H9 (cell line): ENCODE results near the gene DENND4B. TPM values are rescaled to one million over a fixed set of nuclear protein-coding genes. Genes with fewer than 3 reads are reported as not detected.

Experiments
- DNase-seq: peaks from one replicate; pipeline ENCODE4 v3.0.0-alpha.2; 2017
- H2AFZ ChIP-seq: one replicate; pipeline ENCODE4 v1.6.1; 2013; ENCODE audit warnings: mild to moderate bottlenecking, low read length, control low read depth, moderate library complexity
- H2AK5ac ChIP-seq: 2 replicates; pipeline ENCODE4 v1.6.1; 2013; ENCODE audit warnings: low read length, control low read depth, mixed read lengths; ENCODE audit not compliant: insufficient read length
- H2BK120ac ChIP-seq: one replicate; pipeline ENCODE4 v1.6.1; 2013; ENCODE audit warnings: low read depth, mild to moderate bottlenecking, low read length, control low read depth, inconsistent platforms; ENCODE audit not compliant: poor library complexity, severe bottlenecking
- H2BK12ac ChIP-seq: 2 replicates; pipeline ENCODE4 v1.6.1; 2013; ENCODE audit warnings: low read length, control low read depth, mixed read lengths, low read depth; ENCODE audit not compliant: insufficient read length
- H2BK15ac ChIP-seq: 2 replicates; pipeline ENCODE4 v1.6.1; 2013; ENCODE audit warnings: low read depth, low read length, control low read depth
- H2BK20ac ChIP-seq: one replicate; pipeline ENCODE4 v1.6.1; 2013; ENCODE audit warnings: low read depth, mild to moderate bottlenecking, low read length, control low read depth, inconsistent platforms; ENCODE audit not compliant: poor library complexity, severe bottlenecking
- H2BK5ac ChIP-seq: 2 replicates; pipeline ENCODE4 v1.6.1; 2013; ENCODE audit warnings: low read length, control low read depth, mixed read lengths; ENCODE audit not compliant: insufficient read length
- H3K14ac ChIP-seq: 2 replicates; pipeline ENCODE4 v1.6.1; 2013; ENCODE audit warnings: low read length, control low read depth; ENCODE audit not compliant: insufficient read depth
- H3K18ac ChIP-seq: 2 replicates; pipeline ENCODE4 v1.6.1; 2013; ENCODE audit warnings: low read depth, mild to moderate bottlenecking, mixed read lengths, low read length, control low read depth; ENCODE audit not compliant: insufficient read length
- H3K23ac ChIP-seq: 2 replicates; pipeline ENCODE4 v1.6.1; 2013; ENCODE audit warnings: low read length, control low read depth, mixed read lengths, low read depth; ENCODE audit not compliant: insufficient read length
- H3K23me2 ChIP-seq: 2 replicates; pipeline ENCODE4 v1.6.1; 2013; ENCODE audit warnings: low read depth, mild to moderate bottlenecking, mixed read lengths, low read length, control low read depth; ENCODE audit not compliant: insufficient read length, poor library complexity, severe bottlenecking
- H3K27ac ChIP-seq: 2 replicates; pipeline ENCODE4 v1.5.1; 2013; ENCODE audit warnings: low read length, control low read depth, mixed read lengths, low read depth; ENCODE audit not compliant: insufficient read length
- H3K27me3 ChIP-seq: 2 replicates; pipeline ENCODE4 v1.6.1; 2013; ENCODE audit warnings: low read length, control low read depth, inconsistent platforms; ENCODE audit not compliant: insufficient read depth
- H3K4ac ChIP-seq: 2 replicates; pipeline ENCODE4 v1.6.1; 2013; ENCODE audit warnings: low read depth, mild to moderate bottlenecking, control low read depth, inconsistent platforms, low read length, moderate library complexity
- H3K4me1 ChIP-seq: 2 replicates; pipeline ENCODE4 v1.6.1; 2013; ENCODE audit warnings: low read length, control low read depth, inconsistent platforms; ENCODE audit not compliant: insufficient read depth
- H3K4me2 ChIP-seq: 2 replicates; pipeline ENCODE4 v1.6.1; 2013; ENCODE audit warnings: low read length, control low read depth, mixed read lengths; ENCODE audit not compliant: insufficient read length, insufficient read depth
- H3K56ac ChIP-seq: 2 replicates; pipeline ENCODE4 v1.6.1; 2013; ENCODE audit warnings: low read depth, mild to moderate bottlenecking, mixed read lengths, low read length, control low read depth; ENCODE audit not compliant: insufficient read length
- H3K79me1 ChIP-seq: 2 replicates; pipeline ENCODE4 v1.6.1; 2013; ENCODE audit warnings: low read depth, mild to moderate bottlenecking, moderate library complexity, low read length, control low read depth, inconsistent platforms; ENCODE audit not compliant: insufficient read depth, poor library complexity, severe bottlenecking
- H3K79me2 ChIP-seq: 2 replicates; pipeline ENCODE4 v1.6.1; 2013; ENCODE audit warnings: low read length, control low read depth, inconsistent platforms; ENCODE audit not compliant: insufficient read depth
- H3K9ac ChIP-seq: 2 replicates; pipeline ENCODE4 v1.6.1; 2013; ENCODE audit warnings: low read length, control low read depth, mixed read lengths; ENCODE audit not compliant: insufficient read length; ENCODE audit errors: extremely low read depth
- H3K9me3 ChIP-seq: one replicate; pipeline ENCODE4 v1.6.1; 2013; ENCODE audit warnings: low read depth, low read length, inconsistent platforms; ENCODE audit not compliant: control insufficient read depth
- H3T11ph ChIP-seq: one replicate; pipeline ENCODE4 v1.6.1; 2013; ENCODE audit warnings: mild to moderate bottlenecking, low read length, control low read depth, inconsistent platforms
- H4K20me1 ChIP-seq: one replicate; pipeline ENCODE4 v1.6.1; 2013; ENCODE audit not compliant: control insufficient read depth, insufficient read length, insufficient read depth
- H4K5ac ChIP-seq: 2 replicates; pipeline ENCODE4 v1.6.1; 2013; ENCODE audit warnings: low read depth, mild to moderate bottlenecking, mixed read lengths, low read length, control low read depth; ENCODE audit not compliant: insufficient read length
- H4K8ac ChIP-seq: replicated peaks from 2 replicates; pipeline ENCODE4 v1.6.1; 2013; ENCODE audit warnings: low read length, control low read depth, mixed read lengths, low read depth; ENCODE audit not compliant: insufficient read length
- H4K91ac ChIP-seq: 2 replicates; pipeline ENCODE4 v1.6.1; 2013; ENCODE audit warnings: low read depth, mild to moderate bottlenecking, moderate library complexity, mixed read lengths, low read length, control low read depth; ENCODE audit not compliant: insufficient read length
- H3K27ac Mint-ChIP-seq, 3 experiments: 2 replicates in 2 of 3; 3 replicates in 1 of 3; pipeline ENCODE4 v1.8.0; 2020 to 2021; ENCODE audit warnings: mixed read lengths in 3 of 3, mild to moderate bottlenecking in 1 of 3, moderate library complexity in 1 of 3
- H3K27me3 Mint-ChIP-seq: 2 replicates; pipeline ENCODE4 v1.8.0; 2021; ENCODE audit warnings: low read depth, mild to moderate bottlenecking, moderate library complexity, mixed read lengths
- H3K36me3 Mint-ChIP-seq, 3 experiments: 2 replicates in 2 of 3; 3 replicates in 1 of 3; pipeline ENCODE4 v1.8.0; 2020 to 2021; ENCODE audit warnings: low read depth in 3 of 3, mixed read lengths in 3 of 3; ENCODE audit not compliant: insufficient read depth in 1 of 3
- H3K4me1 Mint-ChIP-seq, 2 experiments: 2 replicates each; pipeline ENCODE4 v1.8.0; 2020; ENCODE audit warnings: mixed read lengths in 2 of 2
- H3K4me3 Mint-ChIP-seq, 2 experiments: 2 replicates in 1 of 2; 3 replicates in 1 of 2; pipeline ENCODE4 v1.8.0; 2020 to 2021; ENCODE audit warnings: mild to moderate bottlenecking in 2 of 2, mixed read lengths in 2 of 2, moderate library complexity in 1 of 2
- H3K9me3 Mint-ChIP-seq, 2 experiments: 2 replicates in 1 of 2; 3 replicates in 1 of 2; pipeline ENCODE4 v1.8.0; 2020; ENCODE audit warnings: mild to moderate bottlenecking in 2 of 2, mixed read lengths in 2 of 2, moderate library complexity in 1 of 2
- CTCF ChIP-seq: fragments of 200-600 bp; sonication (generic); conservative IDR thresholded peaks from 3 replicates; pipeline ENCODE4 v1.8.0; 2021; ENCODE audit warnings: antibody characterized with exemption, mild to moderate bottlenecking
- WGBS: extraction: QIAGEN DNeasy Blood & Tissue Kit; methylation state at CpG from one replicate; pipeline ENCODE4 v1.1.7; 2013; ENCODE audit warnings: missing lambda C conversion rate, low lambda C conversion rate, mixed read lengths; ENCODE audit not compliant: insufficient read length; ENCODE audit errors: extremely low coverage; 5-methylcytosine and 5-hydroxymethylcytosine counted together
- total RNA-seq: library from RNA; stranded (reverse); gene quantifications from 2 replicates; pipeline ENCODE4 v1.2.1, GENCODE V29; 2021

The DENND4B gene
- total RNA-seq, 1 experiment from 2014 or later, result 84.6 TPM

GRCh38 chr1:153941826-153942725 lies 4.4 kb downstream of the DENND4B start:
- H2AFZ ChIP-seq, result no peak overlapping the region
- no peak overlapping the region for H3K27ac Mint-ChIP-seq
- WGBS, result no CpG with 5 or more reads among the region's 34 CpGs

More at GRCh38 chr1:153941826-153942725, 4.4 kb downstream of the DENND4B start:
- peaks cover 19 to 51% (median 48%) of the 10 kb centered on the region in 3 experiments for H3K36me3 Mint-ChIP-seq
- Histone ChIP-seq H3K79me2 (no peaks in the 10 kb centered on the region), H4K20me1 (no peaks in the 10 kb centered on the region), H3K9ac (no peak overlapping the region), H3K27me3 (no peaks in the 10 kb centered on the region), H2AK5ac (no peak overlapping the region), H3K4ac (no peak overlapping the region), H4K8ac (no peak overlapping the region), H3K4me2 (no peak overlapping the region), H2BK5ac (no peak overlapping the region), H2BK120ac (no peak overlapping the region), H3K23me2 (peaks cover 5% of the 10 kb centered on the region), H3K23ac (no peak overlapping the region), H2BK20ac (no peak overlapping the region), H2BK12ac (no peak overlapping the region), H4K5ac (no peak overlapping the region), H3K4me1 (no peaks in the 10 kb centered on the region; the same call in 1 of the 2 replicates), H3K9me3 (no peaks in the 10 kb centered on the region), H3K18ac (no peak overlapping the region), H2BK15ac (no peak overlapping the region), H3K56ac (no peak overlapping the region), H4K91ac (no peak overlapping the region), H3K14ac (no peak overlapping the region), H3K79me1 (peaks cover 3% of the 10 kb centered on the region), H3K27ac (no peak overlapping the region), H3T11ph (no peak overlapping the region)
- H3K9me3 Mint-ChIP-seq, result no peaks in the 10 kb centered on the region
- H3K4me1 Mint-ChIP-seq, result peaks cover 8 to 14% of the 10 kb centered on the region in 2 experiments
- H3K27me3 Mint-ChIP-seq, result no peaks in the 10 kb centered on the region
- no peak for DNase-seq
- no peak overlapping the region for H3K4me3 Mint-ChIP-seq
- no peak for TF ChIP-seq CTCF
